22Rv1 (cell line): Measurements from ENCODE around the gene ASB11.

Experiments
- ZFX ChIP-seq: fragments of 450-650 bp; IDR thresholded peaks from 2 replicates; pipeline ENCODE4 v1.6.1; 2017; ENCODE audit warnings: antibody characterized with exemption, borderline replicate concordance
- TF ChIP-seq, protein P1 (sequence below): fragments of 450-650 bp; IDR thresholded peaks from 2 replicates; pipeline ENCODE4 v1.5.1; 2017; ENCODE audit warnings: mild to moderate bottlenecking

DNA sequence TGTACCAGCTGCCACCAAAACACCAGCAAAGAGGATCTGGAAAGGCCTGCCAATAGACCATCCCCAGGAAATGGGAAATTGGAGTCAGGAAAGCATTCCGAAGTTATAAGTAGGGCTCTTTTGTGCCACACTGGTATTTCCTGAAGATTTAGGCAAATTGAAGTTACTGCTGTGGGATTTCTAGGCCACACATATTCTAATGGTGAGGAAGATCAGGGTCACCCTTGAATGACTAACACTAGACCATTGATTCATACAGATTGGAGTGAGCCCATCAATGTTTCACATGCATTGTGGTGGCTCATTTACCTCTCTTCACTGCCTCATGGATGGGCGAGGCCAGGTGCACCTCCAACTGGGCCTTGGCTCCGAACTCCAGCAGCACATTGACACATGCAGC, 22.6 kb downstream of the ASB11 start:
- TF ChIP-seq, protein P1, sequence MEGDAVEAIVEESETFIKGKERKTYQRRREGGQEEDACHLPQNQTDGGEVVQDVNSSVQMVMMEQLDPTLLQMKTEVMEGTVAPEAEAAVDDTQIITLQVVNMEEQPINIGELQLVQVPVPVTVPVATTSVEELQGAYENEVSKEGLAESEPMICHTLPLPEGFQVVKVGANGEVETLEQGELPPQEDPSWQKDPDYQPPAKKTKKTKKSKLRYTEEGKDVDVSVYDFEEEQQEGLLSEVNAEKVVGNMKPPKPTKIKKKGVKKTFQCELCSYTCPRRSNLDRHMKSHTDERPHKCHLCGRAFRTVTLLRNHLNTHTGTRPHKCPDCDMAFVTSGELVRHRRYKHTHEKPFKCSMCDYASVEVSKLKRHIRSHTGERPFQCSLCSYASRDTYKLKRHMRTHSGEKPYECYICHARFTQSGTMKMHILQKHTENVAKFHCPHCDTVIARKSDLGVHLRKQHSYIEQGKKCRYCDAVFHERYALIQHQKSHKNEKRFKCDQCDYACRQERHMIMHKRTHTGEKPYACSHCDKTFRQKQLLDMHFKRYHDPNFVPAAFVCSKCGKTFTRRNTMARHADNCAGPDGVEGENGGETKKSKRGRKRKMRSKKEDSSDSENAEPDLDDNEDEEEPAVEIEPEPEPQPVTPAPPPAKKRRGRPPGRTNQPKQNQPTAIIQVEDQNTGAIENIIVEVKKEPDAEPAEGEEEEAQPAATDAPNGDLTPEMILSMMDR: no peak
- TF ChIP-seq ZFX: no peak
